ENCODE measurements around the gene NUS1.
"Not testable (repeated sequence)": the region's sequence is repeated elsewhere in the genome, so short reads cannot be mapped to it uniquely, and the experiment has no call there.

GRCh38 chr6:117706936-117707509 is 31.8 kb downstream of the NUS1 start:
- TF ChIP-seq CTCF (conservative IDR thresholded peaks at IDR 0.05); EZH2 (IDR thresholded peaks at IDR 0.05; ENCODE audit: low read depth): not testable (repeated sequence)

Measured in PC-9 (cell line).